Measurements from ENCODE around the gene CHKB. TPM values are rescaled to one million over a fixed set of nuclear protein-coding genes. Genes with fewer than 3 reads are reported as not detected.

The CHKB gene
- total RNA-seq, 4 donors from 2014 or later, result 49.1 to 96.9 (median 67.8) TPM

GRCh38 chr22:50607659-50608020, 25.0 kb upstream of the CHKB start:
- Histone ChIP-seq H3K27me3 (peaks cover 4% of the 10 kb centered on the region), H3K36me3 (no peaks in the 10 kb centered on the region), H3K27ac (no peak overlapping the region), H3K4me3 (replicated peaks in 1 of 3) (no peak overlapping the region), H3K4me1 (no peaks in the 10 kb centered on the region), H3K9me3 (no peaks in the 10 kb centered on the region)
- no peak for TF ChIP-seq POLR2A (IDR thresholded peaks at IDR 0.05)
- TF ChIP-seq, protein P1, sequence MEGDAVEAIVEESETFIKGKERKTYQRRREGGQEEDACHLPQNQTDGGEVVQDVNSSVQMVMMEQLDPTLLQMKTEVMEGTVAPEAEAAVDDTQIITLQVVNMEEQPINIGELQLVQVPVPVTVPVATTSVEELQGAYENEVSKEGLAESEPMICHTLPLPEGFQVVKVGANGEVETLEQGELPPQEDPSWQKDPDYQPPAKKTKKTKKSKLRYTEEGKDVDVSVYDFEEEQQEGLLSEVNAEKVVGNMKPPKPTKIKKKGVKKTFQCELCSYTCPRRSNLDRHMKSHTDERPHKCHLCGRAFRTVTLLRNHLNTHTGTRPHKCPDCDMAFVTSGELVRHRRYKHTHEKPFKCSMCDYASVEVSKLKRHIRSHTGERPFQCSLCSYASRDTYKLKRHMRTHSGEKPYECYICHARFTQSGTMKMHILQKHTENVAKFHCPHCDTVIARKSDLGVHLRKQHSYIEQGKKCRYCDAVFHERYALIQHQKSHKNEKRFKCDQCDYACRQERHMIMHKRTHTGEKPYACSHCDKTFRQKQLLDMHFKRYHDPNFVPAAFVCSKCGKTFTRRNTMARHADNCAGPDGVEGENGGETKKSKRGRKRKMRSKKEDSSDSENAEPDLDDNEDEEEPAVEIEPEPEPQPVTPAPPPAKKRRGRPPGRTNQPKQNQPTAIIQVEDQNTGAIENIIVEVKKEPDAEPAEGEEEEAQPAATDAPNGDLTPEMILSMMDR (IDR thresholded peaks at IDR 0.05), result no peak
- WGBS, 2 donors, result 70 to 72% methylated on average over 6 of the region's 6 CpGs
- DNase-seq, result no peak
- intact Hi-C loops (cut with DNase I), result loop anchor here (10.0 kb wide), 1 partner anchor 353 kb away; the partner anchor contains the start of gene HDAC10

DNA sequence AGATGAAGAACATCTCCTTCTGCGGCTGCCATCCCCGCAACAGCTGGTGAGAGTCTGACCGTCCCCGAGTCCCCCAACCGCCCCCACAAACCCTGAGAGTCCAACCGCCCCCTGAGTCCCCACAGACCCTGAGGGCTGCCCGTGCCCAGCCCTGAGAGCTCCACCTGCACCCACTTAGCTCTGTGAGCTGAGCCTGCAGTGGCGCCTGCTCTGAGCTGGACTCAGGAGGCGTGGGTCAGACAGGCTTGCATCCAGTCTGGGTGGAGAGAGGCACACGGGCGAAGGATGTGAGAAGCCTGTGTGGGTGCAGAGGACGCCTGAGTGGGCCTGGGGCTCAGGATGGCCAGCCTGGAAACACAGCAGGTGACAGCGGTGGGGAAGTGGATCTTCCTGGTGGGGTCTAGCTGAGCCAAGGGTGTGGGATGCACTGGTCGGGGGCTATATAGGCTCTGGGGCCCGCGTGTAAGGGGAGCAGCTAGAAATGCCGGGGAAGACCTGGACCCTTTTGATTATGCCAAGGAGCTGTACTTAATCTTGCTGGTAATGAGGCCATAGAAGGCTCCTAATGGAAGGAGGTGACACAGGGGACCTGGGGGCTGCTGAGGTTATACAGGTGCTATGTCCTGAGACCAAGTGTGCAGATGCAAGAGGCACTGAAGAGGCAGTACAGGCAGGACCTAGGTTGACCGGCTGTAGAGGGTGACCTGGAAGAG, 24.5 kb upstream of the CHKB start:
- peaks cover 4% of the 10 kb centered on the region for H3K27me3 ChIP-seq
- no peaks in the 10 kb centered on the region for H3K4me1 ChIP-seq
- DNase-seq, result no peak
- 73 to 85% methylated on average over 10 to 17 of the region's 18 CpGs for WGBS, 2 donors
- intact Hi-C loops (cut with DNase I), result loop anchor here (10.0 kb wide), 1 partner anchor 352 kb away; the partner anchor contains the start of gene HDAC10
- no peaks in the 10 kb centered on the region for H3K36me3 ChIP-seq
- no peak for TF ChIP-seq POLR2A (IDR thresholded peaks at IDR 0.05)
- TF ChIP-seq, protein P1 (IDR thresholded peaks at IDR 0.05), result no peak
- H3K9me3 ChIP-seq, result no peaks in the 10 kb centered on the region
- H3K27ac ChIP-seq, result no peak overlapping the region
- H3K4me3 ChIP-seq (replicated peaks in 1 of 3), result no peak overlapping the region

DNA sequence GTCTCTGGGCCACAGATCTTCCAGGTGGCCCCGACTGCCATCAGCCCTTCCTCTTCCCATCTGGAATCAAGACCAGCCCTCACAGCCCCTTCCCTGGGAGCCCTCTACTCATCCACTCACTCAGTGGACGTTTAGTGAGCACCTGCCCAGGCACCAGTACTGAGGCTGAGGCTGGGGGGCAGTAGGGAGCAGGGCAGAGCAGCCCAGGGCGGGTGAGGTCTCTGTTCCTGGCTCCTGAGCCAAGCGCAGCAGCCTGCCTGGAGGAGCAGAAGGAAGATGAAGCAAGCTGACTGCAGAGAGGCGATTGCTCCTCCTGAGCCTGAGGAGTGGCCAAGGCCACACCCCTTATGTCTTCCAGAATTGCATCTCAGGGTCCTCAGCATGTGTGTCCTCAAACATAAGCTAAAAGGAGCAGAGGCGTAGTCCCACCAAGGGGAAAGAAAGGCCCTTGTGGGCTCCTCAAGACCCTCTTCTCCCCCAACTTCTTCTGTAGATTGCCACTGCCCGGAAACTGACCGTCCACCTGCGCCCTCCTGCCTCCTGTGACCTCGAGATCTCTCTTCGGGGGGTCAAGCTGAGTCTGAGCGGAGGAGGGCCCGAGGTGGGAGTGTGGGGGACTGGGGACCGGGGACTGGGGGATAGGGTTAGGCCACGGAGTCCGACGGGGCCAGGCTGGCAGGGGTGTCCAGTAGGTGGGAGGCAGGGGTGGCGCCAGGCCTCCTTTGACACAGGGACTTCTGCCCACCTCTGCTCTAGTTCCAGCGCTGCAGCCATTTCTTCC, 23.7 kb upstream of the CHKB start:
- 80 to 84% methylated on average over 16 to 18 of the region's 19 CpGs for WGBS, 2 donors
- peaks cover 4% of the 10 kb centered on the region for H3K27me3 ChIP-seq
- no peak for DNase-seq

DNA sequence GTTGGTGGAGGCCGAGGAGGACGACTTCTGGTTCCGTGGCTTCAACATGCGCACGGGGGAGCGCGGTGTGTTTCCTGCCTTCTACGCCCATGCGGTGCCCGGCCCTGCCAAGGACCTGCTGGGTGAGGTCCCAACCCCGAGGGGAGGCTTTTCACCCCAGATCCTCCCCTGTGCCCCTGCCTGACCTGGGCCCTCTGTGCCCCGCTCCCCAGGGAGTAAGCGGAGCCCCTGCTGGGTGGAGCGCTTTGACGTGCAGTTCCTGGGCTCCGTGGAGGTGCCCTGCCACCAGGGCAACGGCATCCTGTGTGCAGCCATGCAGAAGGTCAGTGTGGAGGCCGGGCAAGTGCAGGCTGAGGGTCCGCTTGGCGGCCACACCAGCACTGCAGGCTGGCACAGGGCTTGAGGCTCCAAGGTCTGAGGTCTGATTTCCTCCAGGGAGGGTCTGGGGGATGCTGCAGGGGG, 23.0 kb upstream of the CHKB start:
- 77 to 87% methylated on average over 7 to 13 of the region's 20 CpGs for WGBS, 2 donors
- TF ChIP-seq, protein P1 (IDR thresholded peaks at IDR 0.05), result no peak
- no peak for TF ChIP-seq POLR2A (IDR thresholded peaks at IDR 0.05)
- Histone ChIP-seq H3K36me3 (no peaks in the 10 kb centered on the region), H3K27me3 (peaks cover 4% of the 10 kb centered on the region), H3K27ac (no peak overlapping the region), H3K9me3 (no peaks in the 10 kb centered on the region), H3K4me3 (replicated peaks in 1 of 3) (no peak overlapping the region), H3K4me1 (peaks cover 0 to 4% of the 10 kb centered on the region in 2 donors)
- no peak for DNase-seq
- intact Hi-C loops (cut with DNase I), result loop anchor here (10.0 kb wide), 1 partner anchor 351 kb away; the partner anchor contains the start of gene HDAC10

More for the DNA sequence above, 23.7 kb upstream of the CHKB start:
- TF ChIP-seq, protein P1 (IDR thresholded peaks at IDR 0.05), result no peak
- TF ChIP-seq POLR2A (IDR thresholded peaks at IDR 0.05), result no peak
- Histone ChIP-seq H3K9me3 (no peaks in the 10 kb centered on the region), H3K36me3 (no peaks in the 10 kb centered on the region), H3K4me1 (no peaks in the 10 kb centered on the region), H3K4me3 (replicated peaks in 1 of 3) (no peak overlapping the region), H3K27ac (no peak overlapping the region)
- intact Hi-C loops (cut with DNase I), result loop anchor here (10.0 kb wide), 1 partner anchor 352 kb away; the partner anchor contains the start of gene HDAC10
